Upper lobe of left lung (tissue), 4 donors: ENCODE data around the gene LLGL1.

ENCODE experiments used
- CTCF ChIP-seq, 6 experiments: fragments of 450-650 bp in 4 of 6; fragments of 200-600 bp in 2 of 6; sonication (generic) in 2 of 6; IDR thresholded peaks; one replicate each; pipeline ENCODE4 v1.5.1; 2016 to 2019; ENCODE audit warnings: antibody characterized with exemption in 6 of 6
- EP300 ChIP-seq, 4 donors: sonication (generic); formaldehyde crosslinking; IDR thresholded peaks; one replicate each; pipeline ENCODE4 v1.5.1; 2017; ENCODE audit warnings: antibody characterized with exemption in 4 of 4, control low read depth in 2 of 4
- POLR2A ChIP-seq, 4 donors: fragments of 450-650 bp; IDR thresholded peaks; one replicate each; pipeline ENCODE4 v1.5.1; 2016 to 2017; ENCODE audit warnings: antibody characterized with exemption in 4 of 4, mild to moderate bottlenecking in 2 of 4
- POLR2AphosphoS5 ChIP-seq, 2 donors: sonication (generic); formaldehyde crosslinking; IDR thresholded peaks; one replicate each; pipeline ENCODE4 v1.5.1; 2017; ENCODE audit warnings: antibody characterized with exemption in 2 of 2

GRCh38 chr17:18280249-18280648 is 54.8 kb downstream of the LLGL1 start:
- TF ChIP-seq POLR2A (IDR thresholded peaks at IDR 0.05), result no peak
- no peak for TF ChIP-seq POLR2AphosphoS5 (IDR thresholded peaks at IDR 0.05)
- peak in 1 of 6 experiments; percentile 47 for TF ChIP-seq CTCF (IDR thresholded peaks at IDR 0.05)
- peak in 1 of 4 donors; percentile 58 for TF ChIP-seq EP300 (IDR thresholded peaks at IDR 0.05)
